Retina (tissue), 1 donor: ENCODE results near the gene HOXA2.

Experiments
- DNase-seq: peaks from one replicate; pipeline ENCODE4 v3.0.0-alpha.2; 2016

HOXA2 gene

GRCh38 chr7:27102581-27103442 lies at the start of gene HOXA2:
Gene HOXA2, minus strand, starts transcription at chr7:27102683. Its CDS starts 183 bp downstream, at chr7:27102500.
- DNase-seq: peak; percentile 59

- DNase-seq: no peak
Observed at GRCh38 chr7:27151341-27151930, 49.0 kb upstream of the HOXA2 start.

DNA sequence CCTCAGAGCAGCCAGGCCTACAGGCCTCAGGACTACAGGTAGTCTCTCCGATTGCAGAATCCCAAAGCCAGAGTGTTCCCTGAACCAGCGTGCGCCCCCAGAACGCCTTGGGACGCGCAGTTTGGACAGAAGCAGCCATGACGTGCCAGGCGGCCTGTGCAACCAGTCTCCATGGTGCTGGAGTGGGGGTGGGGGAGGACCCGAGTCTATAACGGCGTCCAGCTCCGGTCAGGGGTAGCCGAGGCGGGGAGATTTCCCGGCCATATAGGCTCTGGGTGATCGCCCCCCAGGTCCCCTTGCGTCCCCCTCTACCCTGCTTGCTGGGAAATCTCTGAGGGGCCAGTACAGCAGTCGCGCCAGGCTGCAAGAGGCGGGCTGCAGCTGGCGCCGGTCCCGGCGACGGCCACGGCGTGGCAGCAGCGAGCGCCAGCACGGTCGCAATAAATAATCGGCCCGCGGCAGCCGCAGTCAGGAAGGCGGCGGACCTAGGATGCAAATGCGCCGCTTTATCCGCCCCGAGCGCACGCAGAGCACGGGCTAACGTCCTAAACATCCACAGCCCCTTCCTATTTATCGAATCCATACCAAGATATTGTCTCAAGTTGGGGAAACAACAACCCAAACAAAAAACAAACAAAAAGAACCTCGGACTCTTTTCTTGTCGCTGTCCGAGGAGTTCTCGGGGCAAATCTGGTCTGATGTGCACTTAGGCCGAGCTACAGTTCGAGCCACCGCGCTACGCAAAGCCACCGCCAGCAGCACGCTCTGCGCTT lies 48.3 kb upstream of the HOXA2 start:
- DNase-seq: peak; percentile 92

DNA sequence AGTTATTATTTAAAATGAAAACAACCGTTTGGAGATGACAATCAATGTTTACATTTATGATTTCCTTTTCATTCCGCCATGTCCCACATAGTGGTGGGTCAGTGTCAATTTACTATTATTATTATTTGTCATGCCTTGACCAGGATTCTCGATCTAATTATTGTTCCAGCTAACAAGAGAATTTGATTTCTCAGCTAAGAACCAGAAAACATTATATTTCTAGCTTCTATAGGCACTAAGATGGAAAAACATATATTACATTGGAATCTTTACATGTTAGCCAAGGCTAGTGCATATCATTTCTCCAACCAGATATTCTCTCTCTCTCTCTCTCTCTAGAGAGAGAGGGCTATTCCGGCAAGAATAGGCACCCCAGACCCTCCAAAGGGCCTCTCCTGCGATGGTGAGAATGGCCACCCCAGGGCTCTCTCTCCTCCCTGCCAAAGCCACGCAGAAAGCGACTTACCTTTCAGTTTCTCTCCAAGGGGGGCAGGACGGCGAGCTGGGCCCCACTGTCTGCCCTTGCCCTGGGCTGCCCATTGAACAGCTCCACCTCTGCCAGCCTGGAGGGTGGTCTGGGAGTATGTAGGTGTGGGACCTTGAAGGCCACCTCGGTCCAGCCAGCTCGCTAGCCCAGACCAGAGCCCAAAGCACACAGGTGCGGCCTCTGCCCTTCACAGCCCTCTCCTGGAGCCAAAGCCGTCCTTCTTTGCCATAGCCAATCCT lies 47.5 kb upstream of the HOXA2 start:
- DNase-seq: no peak

DNA sequence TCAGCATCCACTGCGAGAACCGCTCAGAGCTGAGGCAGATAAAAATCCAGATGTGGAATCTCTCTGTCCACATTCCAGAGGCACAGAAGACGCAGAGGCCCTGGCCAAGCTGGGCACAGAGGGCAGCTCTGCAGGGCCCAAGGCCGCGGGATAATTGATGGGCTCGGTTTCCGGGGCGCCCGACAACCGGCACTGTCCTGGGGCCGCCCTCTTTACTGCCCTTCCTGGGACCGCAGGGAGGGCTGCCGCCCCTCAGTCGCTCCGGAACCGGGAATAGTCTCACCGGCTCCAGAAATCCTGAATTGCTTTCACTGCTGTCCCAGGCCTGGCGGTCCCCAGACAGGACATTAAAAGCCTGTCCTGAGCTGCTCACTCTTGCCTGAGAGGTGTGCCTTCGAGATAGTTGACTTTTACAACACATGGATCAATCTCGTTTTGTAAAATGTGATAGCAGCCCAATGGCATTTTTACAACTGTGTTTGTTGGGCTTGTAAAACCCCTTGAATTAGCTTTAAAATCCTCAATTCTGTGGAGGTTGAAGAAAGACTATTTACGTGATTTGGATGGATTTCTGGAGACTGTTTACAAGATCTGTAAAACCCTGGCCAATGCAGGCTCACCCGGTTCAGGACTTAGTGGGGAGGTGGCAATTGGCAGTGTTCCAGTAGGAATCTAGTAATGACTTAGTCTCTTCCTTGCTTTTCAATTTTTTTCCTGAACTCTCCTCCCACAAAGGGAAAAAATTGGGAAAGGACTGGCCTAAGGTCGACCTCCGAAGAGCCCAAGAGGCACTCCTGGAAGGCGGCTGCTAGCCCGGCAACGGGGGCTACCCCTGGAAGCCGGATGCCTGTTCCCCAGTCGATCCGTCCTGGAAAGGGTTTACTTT lies 46.5 kb upstream of the HOXA2 start:
- no peak for DNase-seq

- no peak for DNase-seq
Observed at GRCh38 chr7:27148031-27148755, 45.7 kb upstream of the HOXA2 start.

DNA sequence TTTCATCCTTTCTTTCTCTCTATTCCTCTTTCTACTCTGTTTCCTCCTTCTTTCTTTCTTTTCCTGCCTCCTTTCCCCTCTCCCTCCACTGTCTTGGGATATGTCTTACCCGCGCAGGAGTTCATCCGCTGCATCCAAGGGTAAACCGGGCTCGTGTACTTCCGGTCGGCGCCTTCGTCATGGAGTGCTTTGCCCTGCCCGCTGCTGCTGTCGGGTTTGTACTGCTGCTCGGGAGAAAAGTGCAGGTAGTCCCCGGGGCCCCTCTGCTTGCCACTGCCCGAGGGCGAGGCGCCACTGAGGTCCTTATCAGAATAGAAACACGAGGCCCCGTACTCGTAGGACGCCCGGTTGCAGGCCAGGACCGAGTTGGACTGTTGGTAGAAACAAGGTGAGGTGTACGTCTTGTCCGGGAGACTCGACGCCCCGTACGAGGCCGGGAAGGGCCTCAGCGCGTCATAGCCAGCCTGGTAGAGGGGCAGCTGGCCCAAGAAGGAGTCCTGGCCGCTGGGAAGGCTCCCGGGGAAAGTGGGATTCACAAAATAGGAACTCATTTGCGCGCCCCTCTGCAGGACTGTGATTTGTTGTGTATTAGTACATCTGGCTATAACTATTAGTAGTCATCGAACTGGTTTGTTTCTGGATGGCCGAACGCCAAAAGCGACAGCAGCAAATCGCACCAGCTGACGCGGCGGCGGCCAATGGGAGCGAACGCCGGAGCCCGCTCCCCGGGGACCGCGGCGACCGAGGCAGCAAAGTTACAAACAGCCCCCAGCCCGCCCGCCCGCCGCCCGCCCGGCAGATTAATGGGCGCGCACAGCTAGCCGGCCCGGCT lies 44.9 kb upstream of the HOXA2 start, which contains the start of gene HOXA6:
Gene HOXA6 (minus strand): TSS at position 576 of the 832 bp plus-strand sequence. CDS start 25 bp downstream, at position 551.
- peak; percentile 56 for DNase-seq

DNA sequence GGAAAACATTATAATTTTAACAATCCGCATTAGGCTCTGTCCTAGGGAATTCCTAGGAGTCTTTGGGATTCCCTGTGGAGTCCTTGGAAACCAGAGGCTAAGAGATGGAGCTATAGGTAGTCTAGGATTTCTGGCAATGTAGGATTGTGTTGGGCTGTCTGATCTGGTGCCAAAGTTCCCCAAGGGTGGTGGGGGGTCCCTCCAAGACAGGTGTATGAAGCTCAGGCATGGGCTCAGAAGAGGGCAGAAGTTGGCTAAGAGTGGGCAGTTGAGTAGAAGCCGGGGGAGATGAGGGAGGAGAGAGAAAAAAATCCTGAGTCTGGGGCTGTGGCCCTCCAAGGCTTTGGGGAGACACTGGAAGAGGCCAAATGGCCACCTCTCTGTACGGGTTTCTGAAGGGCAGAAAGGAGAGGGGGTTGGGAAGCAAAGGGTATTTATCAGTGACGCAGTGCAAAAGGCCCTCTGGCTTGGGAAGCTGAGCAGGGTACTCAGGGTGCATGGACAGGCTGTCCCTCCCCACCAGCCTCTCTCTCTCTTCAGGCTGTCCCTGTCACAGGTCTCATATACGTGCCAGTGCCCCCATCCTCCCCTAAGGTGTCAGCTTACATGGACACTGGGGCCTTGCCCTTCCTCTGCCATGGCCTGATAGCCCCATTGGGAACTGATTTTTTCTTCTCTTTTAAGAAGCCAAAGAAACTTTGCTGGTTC lies 44.2 kb upstream of the HOXA2 start:
- DNase-seq: no peak

- no peak for DNase-seq
Observed at GRCh38 chr7:27145914-27146412, 43.5 kb upstream of the HOXA2 start.

DNA sequence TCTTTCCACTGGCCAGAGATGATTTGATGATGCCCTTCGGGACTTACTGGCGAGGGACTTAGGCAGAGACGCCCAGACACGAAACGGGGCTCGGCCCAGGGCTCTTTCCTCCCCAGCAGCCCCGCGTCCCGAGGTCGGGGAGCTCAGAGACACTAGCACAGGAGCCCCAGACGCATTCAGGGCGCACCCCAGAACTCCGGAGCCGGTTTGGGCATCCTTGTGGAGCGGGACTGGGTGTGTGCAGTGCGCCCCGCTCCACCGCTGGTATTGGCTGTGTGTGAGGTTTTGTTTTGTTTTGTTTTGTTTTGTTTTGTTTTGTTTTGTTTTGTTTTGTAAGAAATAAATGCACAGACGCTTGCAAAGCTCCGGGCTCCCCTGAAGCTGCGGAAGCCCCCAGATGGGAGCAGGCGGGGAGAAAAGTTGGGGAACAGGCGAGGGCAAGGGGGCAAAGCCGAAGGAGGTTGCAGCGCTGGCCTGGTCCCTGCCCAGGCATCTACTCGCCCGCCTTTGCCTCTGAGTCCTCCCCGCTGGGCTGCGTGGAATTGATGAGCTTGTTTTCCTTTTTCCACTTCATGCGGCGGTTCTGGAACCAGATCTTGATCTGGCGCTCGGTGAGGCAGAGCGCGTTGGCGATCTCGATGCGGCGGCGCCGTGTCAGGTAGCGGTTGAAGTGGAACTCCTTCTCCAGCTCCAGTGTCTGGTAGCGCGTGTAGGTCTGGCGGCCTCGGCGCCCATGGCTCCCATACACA lies 42.9 kb upstream of the HOXA2 start:
- DNase-seq: peak; percentile 61

- peak; percentile 59 for DNase-seq
Observed at GRCh38 chr7:27144781-27145164, 42.3 kb upstream of the HOXA2 start.

GRCh38 chr7:27143950-27144780 lies 41.7 kb upstream of the HOXA2 start:
- DNase-seq: peak; percentile 51

DNA sequence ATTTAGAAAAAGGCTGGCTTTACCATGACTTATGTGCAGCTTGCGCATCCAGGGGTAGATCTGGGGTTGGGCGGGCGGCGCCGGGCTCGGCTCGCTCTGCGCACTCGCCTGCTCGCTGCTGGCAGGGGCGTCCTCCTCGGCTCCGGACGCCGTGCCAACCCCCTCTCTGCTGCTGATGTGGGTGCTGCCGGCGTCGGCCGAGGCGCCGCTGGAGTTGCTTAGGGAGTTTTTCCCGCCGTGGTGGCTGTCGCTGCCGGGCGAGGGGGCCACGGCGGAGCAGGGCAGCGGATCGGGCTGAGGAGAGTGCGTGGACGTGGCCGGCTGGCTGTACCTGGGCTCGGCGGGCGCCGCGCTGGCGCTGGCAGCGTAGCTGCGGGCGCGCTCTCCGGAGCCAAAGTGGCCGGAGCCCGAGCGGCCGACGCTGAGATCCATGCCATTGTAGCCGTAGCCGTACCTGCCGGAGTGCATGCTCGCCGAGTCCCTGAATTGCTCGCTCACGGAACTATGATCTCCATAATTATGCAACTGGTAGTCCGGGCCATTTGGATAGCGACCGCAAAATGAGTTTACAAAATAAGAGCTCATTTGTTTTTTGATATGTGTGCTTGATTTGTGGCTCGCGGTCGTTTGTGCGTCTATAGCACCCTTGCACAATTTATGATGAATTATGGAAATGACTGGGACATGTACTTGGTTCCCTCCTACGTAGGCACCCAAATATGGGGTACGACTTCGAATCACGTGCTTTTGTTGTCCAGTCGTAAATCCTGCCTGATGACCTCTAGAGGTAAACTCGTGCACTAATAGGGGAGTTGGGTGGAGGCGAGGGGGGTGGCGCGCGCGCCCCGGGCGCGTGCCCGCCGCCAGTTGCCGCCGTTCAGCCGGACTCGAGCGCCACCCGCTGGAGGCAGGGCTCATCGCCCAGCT lies 40.8 kb upstream of the HOXA2 start, which contains the start of gene HOXA5:
Gene HOXA5 (minus strand): TSS at position 659 of the 927 bp plus-strand sequence. CDS start 74 bp downstream, at position 585.
- DNase-seq: peak; percentile 81

DNA sequence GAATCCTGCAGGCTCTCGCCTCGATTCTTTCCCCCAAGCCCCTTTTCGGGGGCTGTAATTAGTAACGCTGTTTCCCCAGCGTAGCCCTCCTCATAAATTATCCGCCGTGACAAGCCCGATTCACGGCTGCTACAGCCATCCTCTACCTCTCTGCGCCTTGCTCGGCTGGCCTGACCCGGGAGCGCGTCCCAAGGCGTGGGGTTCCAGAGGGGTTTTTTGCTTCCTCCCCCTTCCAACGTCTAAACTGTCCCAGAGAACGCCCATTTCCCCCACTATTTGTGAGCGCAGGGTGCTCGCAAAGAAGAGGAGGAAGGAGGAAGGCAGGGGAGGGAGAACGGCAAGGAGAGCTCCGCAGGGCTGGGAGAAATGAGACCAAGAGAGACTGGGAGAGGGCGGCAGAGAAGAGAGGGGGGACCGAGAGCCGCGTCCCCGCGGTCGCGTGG lies 40.1 kb upstream of the HOXA2 start:
- no peak for DNase-seq

DNA sequence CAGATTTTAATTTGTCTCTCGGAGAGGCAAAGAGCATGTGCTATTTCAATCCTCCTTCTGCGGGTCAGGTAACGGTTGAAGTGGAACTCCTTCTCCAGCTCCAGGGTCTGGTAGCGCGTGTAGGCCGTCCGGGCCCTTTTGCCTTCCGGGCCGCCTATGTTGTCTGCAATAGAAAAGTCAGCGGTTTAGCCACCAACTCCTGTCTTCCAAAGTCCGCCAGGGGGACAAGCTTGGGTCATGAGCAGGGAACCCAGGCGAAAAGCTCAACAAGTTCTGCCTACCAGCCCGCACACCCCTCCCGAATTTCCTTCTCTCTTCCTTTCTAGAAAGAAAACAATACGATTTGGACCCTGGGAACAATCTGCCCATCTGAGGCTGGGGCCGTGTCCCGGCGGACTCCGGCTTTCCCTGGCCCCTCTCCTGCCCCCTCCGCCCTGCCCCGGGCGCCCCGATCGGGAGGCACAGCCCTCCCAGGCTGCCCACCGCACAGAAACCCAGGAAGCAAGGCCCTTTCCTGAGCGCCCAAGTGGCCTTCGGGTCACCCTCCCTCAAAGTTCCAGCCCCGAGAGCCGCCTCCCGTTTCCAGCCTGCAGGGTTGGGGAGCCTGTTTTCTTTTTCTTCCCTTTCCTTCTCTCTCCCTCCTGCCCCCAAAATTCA lies 39.6 kb upstream of the HOXA2 start:
- DNase-seq: no peak
